ENCODE results near the gene SYPL1. TPM values are rescaled to one million over a fixed set of nuclear protein-coding genes. Genes with fewer than 3 reads are reported as not detected.

The SYPL1 gene
- total and polyA plus RNA-seq, 5 donors = 72.2 to 86.9 (median 78.0) TPM

DNA sequence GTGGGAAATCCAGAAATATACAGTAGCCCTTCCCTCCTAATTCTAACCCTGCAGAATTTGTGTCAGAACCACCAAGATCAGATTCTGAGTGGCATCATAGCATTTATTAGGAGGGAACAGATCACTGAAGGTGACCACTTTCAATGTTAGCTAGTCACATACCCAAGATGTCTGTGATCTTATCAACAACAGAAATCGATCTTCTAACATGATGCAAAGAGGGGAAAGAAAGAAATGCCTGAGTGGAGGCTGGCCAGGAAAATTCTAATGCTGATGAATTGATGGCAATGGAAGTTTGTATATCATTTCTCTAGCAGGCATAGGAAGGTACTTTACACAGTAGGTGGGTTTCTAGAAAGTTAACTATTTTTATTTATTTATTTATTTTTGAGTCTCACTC lies 10.6 kb upstream of the SYPL1 start:
- no peak overlapping the region for H3K27ac ChIP-seq (ENCODE audit: low read length)
- ATAC-seq (no peak), DNase-seq (no peak)
- no peaks in the 10 kb centered on the region for H3K9me3 ChIP-seq (ENCODE audit: control insufficient read depth, low read length)
- H3K4me1 ChIP-seq (ENCODE audit: control insufficient read depth, insufficient read depth, low read length) = no peaks in the 10 kb centered on the region
- intact Hi-C loops (cut with DNase I) = no loop called here
- H3K27me3 ChIP-seq (ENCODE audit: control insufficient read depth, insufficient read depth) = no peaks in the 10 kb centered on the region
- 73% methylated on average over 1 of the region's 1 CpG for WGBS
- no peak overlapping the region for H3K4me3 ChIP-seq (ENCODE audit: low read length)

DNA sequence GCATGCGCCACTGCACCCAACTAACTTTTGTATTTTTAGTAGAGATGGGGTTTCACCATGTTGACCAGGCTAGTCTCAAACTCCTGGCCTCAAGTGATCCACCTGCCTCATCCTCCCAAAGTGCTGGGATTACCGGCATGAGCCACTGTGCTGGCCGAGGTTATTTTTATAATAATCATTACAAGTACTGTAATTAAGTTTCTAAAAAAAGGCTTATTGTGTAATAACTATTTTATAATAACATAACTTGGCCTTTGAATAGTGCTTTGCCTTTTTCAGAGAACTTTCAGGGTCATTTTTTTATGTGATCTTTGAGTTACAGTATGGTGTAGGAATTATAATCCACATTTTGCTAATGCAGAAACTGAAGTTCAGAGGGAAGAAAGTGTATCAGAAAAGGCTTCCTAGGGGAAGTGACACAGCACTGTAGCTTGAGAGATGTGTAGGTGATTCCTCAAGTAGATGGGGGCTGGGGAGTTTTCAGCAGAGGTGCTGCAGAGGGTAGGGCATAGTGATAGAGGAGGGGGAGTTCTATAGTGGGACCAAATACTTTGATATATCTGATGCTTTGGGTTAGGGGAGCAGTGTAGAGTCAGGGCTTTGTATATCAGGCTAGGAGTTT lies 9.2 kb upstream of the SYPL1 start:
- H3K27me3 ChIP-seq (ENCODE audit: control insufficient read depth, insufficient read depth) = no peaks in the 10 kb centered on the region
- H3K27ac ChIP-seq (ENCODE audit: low read length) = no peak overlapping the region
- no peak for ATAC-seq
- intact Hi-C loops (cut with DNase I) = no loop called here
- no peak for DNase-seq
- WGBS = 70% methylated on average over 3 of the region's 3 CpGs
- H3K4me3 ChIP-seq (ENCODE audit: low read length) = no peak overlapping the region
- no peaks in the 10 kb centered on the region for H3K9me3 ChIP-seq (ENCODE audit: control insufficient read depth, low read length)
- no peaks in the 10 kb centered on the region for H3K4me1 ChIP-seq (ENCODE audit: control insufficient read depth, insufficient read depth, low read length)

DNA sequence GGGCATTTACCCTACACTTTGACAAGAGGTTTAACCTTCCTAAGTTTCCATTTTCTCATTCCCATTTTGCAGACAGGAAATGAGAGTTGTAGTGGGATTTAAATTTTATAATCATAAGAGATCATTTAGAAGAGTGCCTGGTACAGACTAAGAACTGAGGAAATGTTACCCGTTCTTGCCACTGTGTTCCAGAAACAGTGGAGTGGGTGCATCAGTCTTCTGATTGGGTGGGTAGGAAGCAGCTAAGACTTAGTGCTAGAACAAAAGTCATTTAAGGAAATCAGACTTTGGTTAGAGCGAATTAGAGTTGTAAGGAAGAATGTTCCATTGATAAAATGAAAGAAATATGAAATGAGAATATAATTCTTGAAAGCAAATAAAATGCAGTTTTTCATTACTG lies 8.4 kb upstream of the SYPL1 start:
- H3K9me3 ChIP-seq (ENCODE audit: control insufficient read depth, low read length) = no peaks in the 10 kb centered on the region
- no peak for ATAC-seq
- 82% methylated on average over 2 of the region's 2 CpGs for WGBS
- intact Hi-C loops (cut with DNase I) = no loop called here
- no peak overlapping the region for H3K4me3 ChIP-seq (ENCODE audit: low read length)
- no peaks in the 10 kb centered on the region for H3K4me1 ChIP-seq (ENCODE audit: control insufficient read depth, insufficient read depth, low read length)
- H3K27me3 ChIP-seq (ENCODE audit: control insufficient read depth, insufficient read depth) = no peaks in the 10 kb centered on the region
- no peak overlapping the region for H3K27ac ChIP-seq (ENCODE audit: low read length)
- no peak for DNase-seq

DNA sequence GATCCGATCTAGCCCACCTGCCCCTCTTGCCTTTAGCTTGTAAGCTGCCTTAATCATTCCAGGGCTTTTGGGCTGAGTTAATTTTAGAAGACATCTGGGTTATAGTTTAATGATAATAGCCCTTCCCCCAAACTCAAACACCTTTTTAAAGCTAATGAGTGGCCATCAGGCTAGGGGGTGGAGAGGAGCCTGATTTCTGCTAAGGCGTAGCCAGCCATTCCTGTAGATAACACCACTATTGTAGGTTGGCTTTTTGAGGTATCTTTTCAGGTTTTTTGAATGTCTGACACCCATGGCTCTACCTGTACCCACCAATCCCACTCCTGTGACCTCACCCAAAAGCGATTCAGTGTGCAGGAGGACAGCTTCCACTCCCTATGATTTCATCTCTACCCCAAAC lies 7.6 kb upstream of the SYPL1 start:
- Histone ChIP-seq H3K27ac (ENCODE audit: low read length) (peak overlapping the region; percentile 67), H3K4me1 (ENCODE audit: control insufficient read depth, insufficient read depth, low read length) (no peaks in the 10 kb centered on the region), H3K27me3 (ENCODE audit: control insufficient read depth, insufficient read depth) (no peaks in the 10 kb centered on the region), H3K4me3 (ENCODE audit: low read length) (no peak overlapping the region), H3K9me3 (ENCODE audit: control insufficient read depth, low read length) (no peaks in the 10 kb centered on the region)
- no peak for DNase-seq
- no peak for ATAC-seq
- intact Hi-C loops (cut with DNase I) = no loop called here
- WGBS = 72% methylated on average over 3 of the region's 3 CpGs

DNA sequence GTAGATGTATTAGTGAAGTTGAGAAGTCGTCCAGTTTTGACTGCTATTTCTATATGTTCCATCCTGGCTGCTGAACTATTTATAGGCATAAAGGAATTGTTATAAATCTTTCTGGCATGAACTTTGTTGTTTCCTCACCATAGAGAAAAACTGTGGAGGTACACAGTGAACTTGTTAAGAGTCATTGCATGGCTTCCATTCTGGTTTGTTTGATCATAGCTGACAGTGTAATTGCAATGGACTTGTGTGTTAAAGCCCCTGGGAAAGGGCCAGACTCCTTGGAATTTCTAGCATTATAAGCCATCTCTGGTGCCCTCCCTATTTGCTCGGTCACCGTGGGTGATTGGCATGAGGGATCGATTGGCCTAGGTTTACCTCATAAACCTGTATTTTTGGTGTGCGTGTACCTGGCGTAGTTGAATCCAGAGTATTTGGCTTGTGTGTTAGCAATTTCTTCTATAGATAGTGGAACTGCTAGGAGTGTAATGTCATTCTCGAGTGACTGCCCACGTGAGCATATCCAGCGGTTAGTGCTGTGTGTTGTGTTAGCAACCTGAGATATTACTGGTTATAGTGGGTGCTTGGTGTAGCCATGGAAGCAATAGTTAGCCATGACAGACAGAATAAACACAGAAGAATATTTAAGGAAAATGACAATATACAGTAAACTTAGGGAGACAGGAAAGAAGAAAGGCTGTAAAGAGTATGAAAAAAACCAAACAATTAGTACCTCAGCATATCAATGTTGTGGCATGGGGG lies 5.9 kb upstream of the SYPL1 start:
- 66% methylated on average over 9 of the region's 9 CpGs for WGBS
- DNase-seq = no peak
- H3K9me3 ChIP-seq (ENCODE audit: control insufficient read depth, low read length) = no peaks in the 10 kb centered on the region
- intact Hi-C loops (cut with DNase I) = no loop called here
- no peaks in the 10 kb centered on the region for H3K4me1 ChIP-seq (ENCODE audit: control insufficient read depth, insufficient read depth, low read length)
- H3K27ac ChIP-seq (ENCODE audit: low read length) = peak overlapping the region; percentile 92
- H3K27me3 ChIP-seq (ENCODE audit: control insufficient read depth, insufficient read depth) = no peaks in the 10 kb centered on the region
- no peak overlapping the region for H3K4me3 ChIP-seq (ENCODE audit: low read length)
- ATAC-seq = peak; percentile 80 to 81

DNA sequence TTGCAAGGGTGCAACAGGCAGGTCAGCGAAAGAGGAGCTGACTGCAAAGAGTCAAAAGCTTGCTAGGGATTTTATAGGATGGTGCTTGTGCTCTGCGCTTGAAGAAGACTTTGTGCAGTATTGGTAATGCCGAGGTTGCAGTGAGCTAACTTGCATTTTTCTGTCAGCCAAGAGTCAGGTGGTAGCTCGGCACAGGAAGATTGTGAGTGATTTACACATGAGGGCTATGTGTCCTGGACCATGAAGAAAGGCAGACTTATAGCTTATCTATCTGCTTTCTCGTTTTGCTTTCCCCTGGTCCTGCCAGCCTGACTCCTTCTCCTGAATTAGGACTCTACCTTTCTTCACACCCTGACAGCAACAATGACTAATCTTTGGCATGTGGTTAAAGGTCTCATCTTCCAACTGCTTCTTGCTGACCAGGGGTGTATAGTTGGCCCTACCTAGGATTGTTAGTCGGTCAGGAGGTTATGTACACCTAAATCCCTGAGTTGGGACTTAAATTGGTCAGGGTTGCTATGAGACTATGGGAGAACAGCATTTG lies 4.1 kb upstream of the SYPL1 start:
- 74% methylated on average over 6 of the region's 6 CpGs for WGBS
- Histone ChIP-seq H3K9me3 (ENCODE audit: control insufficient read depth, low read length) (no peaks in the 10 kb centered on the region), H3K27ac (ENCODE audit: low read length) (no peak overlapping the region), H3K27me3 (ENCODE audit: control insufficient read depth, insufficient read depth) (no peaks in the 10 kb centered on the region), H3K4me3 (ENCODE audit: low read length) (no peak overlapping the region), H3K4me1 (ENCODE audit: control insufficient read depth, insufficient read depth, low read length) (no peaks in the 10 kb centered on the region)
- intact Hi-C loops (cut with DNase I) = no loop called here
- ATAC-seq = no peak
- no peak for DNase-seq

DNA sequence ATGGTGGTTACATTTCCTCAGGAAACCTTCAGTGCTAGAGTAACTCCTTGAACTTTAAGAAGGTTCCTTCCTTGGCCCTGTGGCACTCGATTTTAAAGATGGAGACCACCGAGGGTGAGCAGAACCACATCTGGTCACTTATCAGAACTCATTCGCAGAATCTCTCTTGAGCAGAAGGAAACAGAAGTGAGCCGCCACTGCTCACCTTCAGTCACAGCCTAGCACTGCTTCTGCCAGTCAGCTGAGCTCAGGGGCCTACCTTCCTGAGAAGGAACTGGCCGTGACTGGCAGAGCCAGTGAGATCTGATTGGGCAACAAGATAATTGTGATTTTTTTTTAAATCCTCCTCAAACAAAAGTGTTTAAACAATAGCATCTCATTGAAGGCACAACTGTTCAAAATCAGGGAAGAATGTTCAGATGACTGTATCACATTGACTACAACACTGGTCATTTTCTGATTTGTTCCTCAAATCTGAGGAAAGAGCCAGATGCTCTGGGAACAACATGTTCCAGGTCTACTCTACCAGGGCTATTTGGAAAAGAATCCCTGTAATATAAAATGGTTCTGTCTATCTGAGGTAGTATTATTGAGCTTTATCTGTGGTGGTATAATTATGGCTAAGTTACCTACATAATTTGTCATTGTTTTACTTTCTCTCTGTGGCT lies 2.7 kb upstream of the SYPL1 start:
- Histone ChIP-seq H3K4me3 (ENCODE audit: low read length) (no peak overlapping the region), H3K4me1 (ENCODE audit: control insufficient read depth, insufficient read depth, low read length) (peaks cover 3% of the 10 kb centered on the region), H3K27me3 (ENCODE audit: control insufficient read depth, insufficient read depth) (no peaks in the 10 kb centered on the region), H3K27ac (ENCODE audit: low read length) (no peak overlapping the region), H3K9me3 (ENCODE audit: control insufficient read depth, low read length) (no peaks in the 10 kb centered on the region)
- DNase-seq (no peak), ATAC-seq (no peak)
- intact Hi-C loops (cut with DNase I) = loop anchor here in 1 of 4 donors (5.0 kb wide), 1 partner anchor 43 kb away; no protein-coding TSS in a partner anchor
- 69% methylated on average over 5 of the region's 5 CpGs for WGBS

DNA sequence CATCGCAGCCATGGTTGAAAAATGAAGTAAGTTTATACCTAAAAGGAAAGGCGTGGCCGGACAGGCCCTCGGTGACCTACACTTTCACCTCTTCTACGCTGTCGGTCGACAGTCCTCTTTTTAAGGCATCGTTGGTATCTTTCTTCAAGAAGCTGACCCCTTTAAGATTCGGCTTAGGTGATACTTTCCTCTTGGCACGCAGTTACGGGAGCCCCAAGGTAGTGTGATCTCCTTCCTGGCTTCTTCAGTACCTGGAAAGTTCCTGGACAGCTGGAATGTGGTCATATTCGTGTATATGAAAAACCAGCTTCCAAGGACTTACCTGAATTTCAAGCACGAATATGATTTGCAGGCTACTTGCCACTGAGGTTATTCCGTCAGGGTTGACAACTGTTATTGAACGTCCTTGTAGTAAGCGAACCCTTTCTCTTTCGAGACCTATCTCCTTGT lies 885 bp upstream of the SYPL1 start:
- H3K4me1 ChIP-seq (ENCODE audit: control insufficient read depth, insufficient read depth, low read length) = peaks cover 6% of the 10 kb centered on the region
- H3K4me3 ChIP-seq (ENCODE audit: low read length) = peak overlapping the region; percentile 79
- 87% methylated on average over 17 of the region's 17 CpGs for WGBS
- DNase-seq (no peak), ATAC-seq (no peak)
- peak overlapping the region; percentile 94 for H3K27ac ChIP-seq (ENCODE audit: low read length)
- H3K9me3 ChIP-seq (ENCODE audit: control insufficient read depth, low read length) = no peaks in the 10 kb centered on the region
- no peaks in the 10 kb centered on the region for H3K27me3 ChIP-seq (ENCODE audit: control insufficient read depth, insufficient read depth)
- intact Hi-C loops (cut with DNase I) = loop anchor here in 1 of 4 donors (5.0 kb wide), 1 partner anchor 41 kb away; no protein-coding TSS in a partner anchor

DNA sequence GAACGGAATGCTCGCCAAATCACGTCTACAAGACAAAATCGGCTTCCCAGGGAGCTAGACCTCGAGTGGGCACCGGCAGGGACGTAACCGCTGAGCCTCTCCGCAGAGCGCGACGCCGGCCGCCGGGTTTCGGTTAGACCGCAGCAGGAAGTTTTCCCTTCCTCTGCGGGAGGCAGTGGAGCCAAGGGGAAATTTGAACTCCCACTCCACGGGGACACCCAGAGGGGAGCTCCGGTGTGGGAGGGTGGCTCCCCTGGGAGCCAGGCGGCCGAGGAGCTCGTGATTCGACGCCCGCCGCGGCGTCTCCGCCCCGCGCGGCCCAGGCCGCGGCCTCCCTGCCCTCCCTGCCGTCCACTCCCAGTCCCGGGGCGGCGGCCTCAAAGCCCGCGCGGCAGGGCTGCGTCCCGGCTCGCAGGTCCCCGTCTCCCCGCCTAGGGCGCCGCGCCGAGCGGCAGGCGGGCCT lies 426 bp downstream of the SYPL1 start:
- peak; percentile 83 to 92 (median 91) for DNase-seq
- whole genome bisulfite sequencing = under 1% methylated on average over 53 of the region's 53 CpGs

DNA sequence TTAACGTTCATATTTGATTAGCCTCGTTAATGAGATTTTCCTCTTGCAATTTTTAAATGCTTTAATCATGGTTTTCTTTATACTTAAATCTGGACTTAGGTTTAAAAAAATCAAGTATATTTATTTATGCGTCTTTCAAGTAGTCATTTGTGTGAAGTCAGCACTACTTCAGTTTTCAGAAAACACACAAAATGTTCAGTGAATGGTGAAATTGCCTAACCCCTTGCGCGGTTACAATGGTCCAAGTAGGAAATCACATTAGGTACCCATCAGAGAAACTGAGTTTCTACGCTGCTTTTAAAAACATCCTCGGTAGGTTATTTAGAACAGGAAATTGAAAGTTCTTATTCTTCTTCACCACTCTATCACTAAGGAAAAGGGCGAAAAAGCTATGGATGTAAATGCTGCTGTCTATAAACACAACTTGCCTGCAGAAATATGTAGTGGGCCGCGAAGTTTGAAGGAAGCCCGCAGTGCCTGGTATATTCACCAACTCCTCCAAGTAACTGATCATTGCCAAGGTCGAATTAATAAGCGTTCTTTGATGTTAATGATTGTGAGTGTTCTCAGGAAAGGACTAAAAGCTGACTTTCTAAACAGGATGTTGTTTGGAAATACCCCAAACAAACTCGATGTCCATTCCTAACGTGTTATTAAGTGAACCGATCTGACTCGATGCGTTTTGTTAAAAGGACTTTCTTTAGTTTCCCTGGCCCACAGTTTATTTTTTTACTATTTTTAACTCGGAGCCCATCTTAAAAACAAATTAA lies 1.0 kb downstream of the SYPL1 start:
- ATAC-seq = no peak
- Histone ChIP-seq H3K4me3 (ENCODE audit: low read length) (peak overlapping the region; percentile 79), H3K27me3 (ENCODE audit: control insufficient read depth, insufficient read depth) (no peaks in the 10 kb centered on the region), H3K9me3 (ENCODE audit: control insufficient read depth, low read length) (no peaks in the 10 kb centered on the region), H3K27ac (ENCODE audit: low read length) (peak overlapping the region; percentile 99), H3K4me1 (ENCODE audit: control insufficient read depth, insufficient read depth, low read length) (peaks cover 6% of the 10 kb centered on the region)
- no peak for DNase-seq
- 6% methylated on average over 19 of the region's 19 CpGs for WGBS
- intact Hi-C loops (cut with DNase I) = loop anchor here in 1 of 4 donors (5.0 kb wide), 1 partner anchor 39 kb away; no protein-coding TSS in a partner anchor

More for the DNA sequence above, 426 bp downstream of the SYPL1 start:
- Histone ChIP-seq H3K27ac (ENCODE audit: low read length) (peak overlapping the region; percentile 99), H3K4me1 (ENCODE audit: control insufficient read depth, insufficient read depth, low read length) (peaks cover 6% of the 10 kb centered on the region), H3K27me3 (ENCODE audit: control insufficient read depth, insufficient read depth) (no peaks in the 10 kb centered on the region), H3K4me3 (ENCODE audit: low read length) (peak overlapping the region; percentile 79), H3K9me3 (ENCODE audit: control insufficient read depth, low read length) (no peaks in the 10 kb centered on the region)
- ATAC-seq = peak; percentile 85 to 89
- intact Hi-C loops (cut with DNase I) = loop anchor here in 1 of 4 donors (5.0 kb wide), 1 partner anchor 39 kb away; no protein-coding TSS in a partner anchor

All from right cardiac atrium (tissue), 5 donors.